GM12878 (cell line): ENCODE results near the gene THRB. TPM values are rescaled to one million over a fixed set of nuclear protein-coding genes. Genes with fewer than 3 reads are reported as not detected.

Source experiments
- ATAC-seq: fragments of 200-7000 bp; cut with Tn5 transposase; 3 replicates; pipeline ENCODE4 v1.9.1; 2020; ENCODE audit warnings: mild to moderate bottlenecking, moderate library complexity
- BruUV-seq: library from RNA; stranded (reverse); fragments of 400-500 nt; replicated peaks from 2 replicates; lab custom pipeline; 2021; lab: Mats Ljungman, UMichigan
- CTCF ChIA-PET: fragments of 300-600 bp; sonication (Branson Sonifier 250); formaldehyde crosslinking; extraction: SDS; loops from one replicate; lab custom pipeline; 2021; ENCODE audit warnings: inconsistent platforms; lab: Yijun Ruan, JAX
- POLR2A ChIA-PET: fragments of 350-600 bp; formaldehyde crosslinking; extraction: SDS; loops from one replicate; lab custom pipeline; 2021; ENCODE audit warnings: inconsistent platforms; lab: Charles Lee
- RAD21 ChIA-PET: fragments of 300-600 bp; sonication (Branson Sonifier 250); formaldehyde crosslinking; loops from one replicate; lab custom pipeline; 2023; ENCODE audit warnings: antibody characterized with exemption; ENCODE audit not compliant: unreplicated experiment; lab: Charles Lee
- SMC1A ChIA-PET: fragments of 300-600 bp; sonication (Branson Sonifier 250); formaldehyde crosslinking; loops from one replicate; lab custom pipeline; 2023; ENCODE audit not compliant: unreplicated experiment, uncharacterized antibody; lab: Charles Lee
- DNase-seq: peaks from one replicate; pipeline ENCODE4 v3.0.0-alpha.2; 2011; ENCODE audit warnings: low read depth, low spot score
- FAIRE-seq: peaks from 3 replicates; lab custom pipeline; 2011; peaks lifted over from hg19 to GRCh38; lab: Jason Lieb, UNC
- H2AFZ ChIP-seq: 2 replicates; pipeline ENCODE4 v1.6.0; 2011; ENCODE audit warnings: low read depth, low read length, control low read depth; ENCODE audit not compliant: control insufficient read depth
- H3K27ac ChIP-seq: 2 replicates; pipeline ENCODE4 v1.5.1; 2011; ENCODE audit warnings: control low read depth; ENCODE audit not compliant: control insufficient read depth, insufficient read depth
- H3K27me3 ChIP-seq, 2 experiments: replicated peaks in 1 of 2; 2 replicates each; pipeline versions ENCODE4 v1.6.0 to v1.6.1; 2011; ENCODE audit warnings: low read length in 1 of 2; ENCODE audit not compliant: control insufficient read depth in 2 of 2, insufficient read depth in 2 of 2
- H3K36me3 ChIP-seq, 2 experiments: 2 replicates each; pipeline ENCODE4 v1.5.1; 2011; ENCODE audit warnings: low read length in 1 of 2; ENCODE audit not compliant: control insufficient read depth in 2 of 2, insufficient read depth in 2 of 2
- H3K4me1 ChIP-seq: 2 replicates; pipeline ENCODE4 v1.6.1; 2011; ENCODE audit warnings: mild to moderate bottlenecking, low read length, moderate library complexity, mixed read lengths; ENCODE audit not compliant: control insufficient read depth, insufficient read depth
- H3K4me2 ChIP-seq: 2 replicates; pipeline ENCODE4 v1.6.0; 2011; ENCODE audit warnings: control low read depth; ENCODE audit not compliant: control insufficient read depth, insufficient read depth
- H3K4me3 ChIP-seq: fragments of 200-600 bp; sonication (generic); 2 replicates; pipeline ENCODE4 v1.5.1; 2016
- H3K79me2 ChIP-seq: 2 replicates; pipeline ENCODE4 v1.6.0; 2011; ENCODE audit warnings: low read length; ENCODE audit not compliant: control insufficient read depth, insufficient read depth
- H3K9ac ChIP-seq: 2 replicates; pipeline ENCODE4 v1.8.0; 2011; ENCODE audit warnings: low read length, control low read depth, mixed read lengths; ENCODE audit not compliant: control insufficient read depth, insufficient read depth
- H3K9me3 ChIP-seq: replicated peaks from 3 replicates; pipeline ENCODE4 v1.5.1; 2011; ENCODE audit warnings: mild to moderate bottlenecking, low read length; ENCODE audit not compliant: control insufficient read depth, insufficient read depth
- H4K20me1 ChIP-seq: 2 replicates; pipeline ENCODE4 v1.6.0; 2011; ENCODE audit not compliant: control insufficient read depth, insufficient read depth
- ATF7 ChIP-seq: fragments of 450-650 bp; IDR thresholded peaks from 2 replicates; pipeline ENCODE4 v1.6.1; 2016; ENCODE audit warnings: low read depth, mild to moderate bottlenecking
- CBX5 ChIP-seq: sonication (generic); IDR thresholded peaks from 2 replicates; pipeline ENCODE4 v1.6.1; 2016; ENCODE audit warnings: low read depth, moderate library complexity, mild to moderate bottlenecking, inconsistent platforms
- CHD1 ChIP-seq: IDR thresholded peaks from 2 replicates; pipeline ENCODE4 v1.6.1; 2012; ENCODE audit warnings: low read depth, low read length, improper control_type of control experiment
- EP300 ChIP-seq, 2 experiments: fragments of 150-350 bp in 1 of 2; IDR thresholded peaks; 2 replicates each; pipeline ENCODE4 v1.6.1; 2011 to 2012; ENCODE audit warnings: low read depth in 2 of 2, low read length in 2 of 2, borderline replicate concordance in 1 of 2, improper control_type of control experiment in 1 of 2, inconsistent platforms in 1 of 2; ENCODE audit not compliant: control insufficient read depth in 1 of 2
- GATAD2B ChIP-seq: fragments of 450-650 bp; conservative IDR thresholded peaks from 2 replicates; pipeline ENCODE4 v1.6.1; 2017; ENCODE audit warnings: low read depth, mild to moderate bottlenecking, moderate library complexity
- LARP7 ChIP-seq: fragments of 450-650 bp; IDR thresholded peaks from 2 replicates; pipeline ENCODE4 v1.6.1; 2017; ENCODE audit warnings: mild to moderate bottlenecking
- SPI1 ChIP-seq: IDR thresholded peaks from 2 replicates; pipeline ENCODE4 v1.6.1; 2011; ENCODE audit warnings: low read depth, mild to moderate bottlenecking, low read length, moderate library complexity, borderline replicate concordance; ENCODE audit not compliant: insufficient read depth
- TARDBP ChIP-seq: IDR thresholded peaks from 2 replicates; pipeline ENCODE4 v1.6.1; 2016; ENCODE audit warnings: borderline replicate concordance
- WGBS: methylation state at CpG from one replicate; pipeline ENCODE4 v1.1.6; 2016; ENCODE audit warnings: low lambda C conversion rate; ENCODE audit not compliant: insufficient replicate concordance, insufficient coverage; ENCODE audit errors: missing lambda C conversion rate; 5-methylcytosine and 5-hydroxymethylcytosine counted together
- in situ Hi-C: fragments of 300-500 bp; cut with MboI; formaldehyde crosslinking; loops from 9 replicates; pipeline ENCODE4 v1.14.3; 2018; ENCODE audit warnings: mixed read lengths
- intact Hi-C: fragments of 100-400 bp; cut with micrococcal nuclease; formaldehyde crosslinking; loops from one replicate; pipeline ENCODE4 v1.14.2; 2022; ENCODE audit not compliant: unreplicated experiment
- polyA plus RNA-seq, 11 experiments: library from polyadenylated mRNA; depleted of rRNA in 4 of 11; unstranded in 6 of 11; stranded (reverse) in 5 of 11; fragments of >200 nt; fragmentation: Nextera tagmentation in 4 of 11; fragmentation: Illumina TruSeq in 1 of 11; extraction: Ambion mirVana in 4 of 11; extraction: Trizol in 1 of 11; gene quantifications; 1 replicate in 1 of 11; 2 replicates in 10 of 11; pipeline versions ENCODE4 v1.2.1 to v1.2.3, GENCODE V29; 2011 to 2016; ENCODE audit warnings: inconsistent platforms in 2 of 11, missing spikeins in 2 of 11, low read depth in 1 of 11
- total RNA-seq, 4 experiments: library from RNA; depleted of rRNA in 3 of 4; stranded (reverse); fragments of >200 nt in 3 of 4; fragmentation: Illumina TruSeq in 1 of 4; extraction: Trizol in 1 of 4; gene quantifications; 2 replicates each; pipeline versions ENCODE4 v1.2.1 to v1.2.3, GENCODE V29; 2013 to 2021
- TF ChIP-seq, protein P1 (sequence below): fragments of 450-650 bp; IDR thresholded peaks from 2 replicates; pipeline ENCODE4 v1.6.1; 2016; ENCODE audit warnings: mild to moderate bottlenecking, moderate library complexity, borderline replicate concordance
- TF ChIP-seq, protein P2 (sequence below): IDR thresholded peaks from 2 replicates; pipeline ENCODE4 v1.6.1; 2012; ENCODE audit warnings: mild to moderate bottlenecking, low read depth, low read length

Gene THRB
- total and polyA plus RNA-seq, 10 of the 15 experiments (the other 5 are each of a cell fraction or from before 2014, with no cell fraction given), result 0.05 TPM; not detected in 9

DNA sequence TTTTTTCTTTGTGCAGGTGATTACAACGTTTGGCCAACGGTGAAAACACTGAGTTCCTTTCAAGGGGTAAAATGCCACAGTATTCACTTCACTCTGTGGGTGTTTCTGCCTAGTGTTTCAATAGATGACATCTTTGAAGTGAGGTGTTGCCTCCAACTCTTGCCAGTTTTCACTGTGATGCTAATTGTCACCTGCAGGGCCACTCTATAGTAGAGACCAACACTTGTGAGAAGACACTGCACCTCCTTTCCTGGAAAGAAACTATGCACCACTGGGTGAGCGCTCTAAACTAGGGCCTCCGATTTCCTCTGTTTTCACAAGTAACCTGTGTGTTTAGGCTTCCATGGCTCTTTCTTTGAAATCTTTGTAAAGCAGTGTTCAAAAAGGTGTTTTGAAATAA, 98.3 kb downstream of the THRB start (continued):
- TF ChIP-seq, protein P1, sequence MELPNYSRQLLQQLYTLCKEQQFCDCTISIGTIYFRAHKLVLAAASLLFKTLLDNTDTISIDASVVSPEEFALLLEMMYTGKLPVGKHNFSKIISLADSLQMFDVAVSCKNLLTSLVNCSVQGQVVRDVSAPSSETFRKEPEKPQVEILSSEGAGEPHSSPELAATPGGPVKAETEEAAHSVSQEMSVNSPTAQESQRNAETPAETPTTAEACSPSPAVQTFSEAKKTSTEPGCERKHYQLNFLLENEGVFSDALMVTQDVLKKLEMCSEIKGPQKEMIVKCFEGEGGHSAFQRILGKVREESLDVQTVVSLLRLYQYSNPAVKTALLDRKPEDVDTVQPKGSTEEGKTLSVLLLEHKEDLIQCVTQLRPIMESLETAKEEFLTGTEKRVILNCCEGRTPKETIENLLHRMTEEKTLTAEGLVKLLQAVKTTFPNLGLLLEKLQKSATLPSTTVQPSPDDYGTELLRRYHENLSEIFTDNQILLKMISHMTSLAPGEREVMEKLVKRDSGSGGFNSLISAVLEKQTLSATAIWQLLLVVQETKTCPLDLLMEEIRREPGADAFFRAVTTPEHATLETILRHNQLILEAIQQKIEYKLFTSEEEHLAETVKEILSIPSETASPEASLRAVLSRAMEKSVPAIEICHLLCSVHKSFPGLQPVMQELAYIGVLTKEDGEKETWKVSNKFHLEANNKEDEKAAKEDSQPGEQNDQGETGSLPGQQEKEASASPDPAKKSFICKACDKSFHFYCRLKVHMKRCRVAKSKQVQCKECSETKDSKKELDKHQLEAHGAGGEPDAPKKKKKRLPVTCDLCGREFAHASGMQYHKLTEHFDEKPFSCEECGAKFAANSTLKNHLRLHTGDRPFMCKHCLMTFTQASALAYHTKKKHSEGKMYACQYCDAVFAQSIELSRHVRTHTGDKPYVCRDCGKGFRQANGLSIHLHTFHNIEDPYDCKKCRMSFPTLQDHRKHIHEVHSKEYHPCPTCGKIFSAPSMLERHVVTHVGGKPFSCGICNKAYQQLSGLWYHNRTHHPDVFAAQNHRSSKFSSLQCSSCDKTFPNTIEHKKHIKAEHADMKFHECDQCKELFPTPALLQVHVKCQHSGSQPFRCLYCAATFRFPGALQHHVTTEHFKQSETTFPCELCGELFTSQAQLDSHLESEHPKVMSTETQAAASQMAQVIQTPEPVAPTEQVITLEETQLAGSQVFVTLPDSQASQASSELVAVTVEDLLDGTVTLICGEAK, result no peak
- TF ChIP-seq SPI1, result no peak
- TF ChIP-seq LARP7, result no peak
- TF ChIP-seq, protein P2, sequence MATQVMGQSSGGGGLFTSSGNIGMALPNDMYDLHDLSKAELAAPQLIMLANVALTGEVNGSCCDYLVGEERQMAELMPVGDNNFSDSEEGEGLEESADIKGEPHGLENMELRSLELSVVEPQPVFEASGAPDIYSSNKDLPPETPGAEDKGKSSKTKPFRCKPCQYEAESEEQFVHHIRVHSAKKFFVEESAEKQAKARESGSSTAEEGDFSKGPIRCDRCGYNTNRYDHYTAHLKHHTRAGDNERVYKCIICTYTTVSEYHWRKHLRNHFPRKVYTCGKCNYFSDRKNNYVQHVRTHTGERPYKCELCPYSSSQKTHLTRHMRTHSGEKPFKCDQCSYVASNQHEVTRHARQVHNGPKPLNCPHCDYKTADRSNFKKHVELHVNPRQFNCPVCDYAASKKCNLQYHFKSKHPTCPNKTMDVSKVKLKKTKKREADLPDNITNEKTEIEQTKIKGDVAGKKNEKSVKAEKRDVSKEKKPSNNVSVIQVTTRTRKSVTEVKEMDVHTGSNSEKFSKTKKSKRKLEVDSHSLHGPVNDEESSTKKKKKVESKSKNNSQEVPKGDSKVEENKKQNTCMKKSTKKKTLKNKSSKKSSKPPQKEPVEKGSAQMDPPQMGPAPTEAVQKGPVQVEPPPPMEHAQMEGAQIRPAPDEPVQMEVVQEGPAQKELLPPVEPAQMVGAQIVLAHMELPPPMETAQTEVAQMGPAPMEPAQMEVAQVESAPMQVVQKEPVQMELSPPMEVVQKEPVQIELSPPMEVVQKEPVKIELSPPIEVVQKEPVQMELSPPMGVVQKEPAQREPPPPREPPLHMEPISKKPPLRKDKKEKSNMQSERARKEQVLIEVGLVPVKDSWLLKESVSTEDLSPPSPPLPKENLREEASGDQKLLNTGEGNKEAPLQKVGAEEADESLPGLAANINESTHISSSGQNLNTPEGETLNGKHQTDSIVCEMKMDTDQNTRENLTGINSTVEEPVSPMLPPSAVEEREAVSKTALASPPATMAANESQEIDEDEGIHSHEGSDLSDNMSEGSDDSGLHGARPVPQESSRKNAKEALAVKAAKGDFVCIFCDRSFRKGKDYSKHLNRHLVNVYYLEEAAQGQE, result no peak

DNA sequence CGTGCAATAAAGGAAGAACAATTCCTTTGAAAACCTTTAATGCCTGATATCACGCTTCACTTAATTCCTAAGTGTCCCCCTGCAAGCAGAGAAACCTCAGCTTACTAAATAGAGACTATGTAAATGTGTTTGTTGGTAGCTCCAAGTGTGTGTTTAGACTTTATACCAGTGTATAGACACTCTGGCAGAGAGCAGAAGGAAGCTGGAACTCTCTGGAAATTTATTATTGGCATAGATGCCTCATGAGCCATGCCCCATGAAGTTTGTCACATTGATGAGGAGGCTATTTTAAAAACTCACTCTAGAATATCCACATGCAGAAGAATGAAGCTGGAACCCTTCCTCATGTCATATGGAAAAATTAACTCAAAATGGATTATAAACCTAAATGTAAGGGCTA, 99.9 kb downstream of the THRB start:
- TF ChIP-seq EP300 (IDR thresholded peaks at IDR 0.05; ENCODE audit: borderline replicate concordance in 1 of 2, control insufficient read depth in 1 of 2, low read depth in 2 of 2, low read length in 2 of 2) (no peak), ATF7 (no peak), CBX5 (no peak), GATAD2B (no peak), CHD1 (no peak), TARDBP (no peak)
- POLR2A ChIA-PET, result no interaction called here
- Histone ChIP-seq H3K36me3 (no peaks in the 10 kb centered on the region), H3K9ac (no peak overlapping the region), H3K4me1 (no peaks in the 10 kb centered on the region), H3K9me3 (no peaks in the 10 kb centered on the region), H3K27me3 (no peaks in the 10 kb centered on the region), H3K4me3 (no peak overlapping the region), H2AFZ (no peak overlapping the region), H3K4me2 (no peak overlapping the region), H3K27ac (no peak overlapping the region), H4K20me1 (no peaks in the 10 kb centered on the region), H3K79me2 (no peaks in the 10 kb centered on the region)
- FAIRE-seq (no peak), ATAC-seq (no peak), DNase-seq (no peak)
- 4% methylated on average over 2 of the region's 2 CpGs for WGBS
- in situ Hi-C loops, result no loop called here
- intact Hi-C loops, result no loop called here
- SMC1A ChIA-PET, result no interaction called here
- CTCF ChIA-PET, result no interaction called here
- RAD21 ChIA-PET, result no interaction called here
- BruUV-seq, result no TSS peak
